Measurements from ENCODE around the gene EFTUD2. TPM values are rescaled to one million over a fixed set of nuclear protein-coding genes. Genes with fewer than 3 reads are reported as not detected.

The EFTUD2 gene
- total and polyA plus RNA-seq, 2 of the 8 experiments (the other 6 are each of a cell fraction or from before 2014, with no cell fraction given), result 118 to 195 TPM

DNA sequence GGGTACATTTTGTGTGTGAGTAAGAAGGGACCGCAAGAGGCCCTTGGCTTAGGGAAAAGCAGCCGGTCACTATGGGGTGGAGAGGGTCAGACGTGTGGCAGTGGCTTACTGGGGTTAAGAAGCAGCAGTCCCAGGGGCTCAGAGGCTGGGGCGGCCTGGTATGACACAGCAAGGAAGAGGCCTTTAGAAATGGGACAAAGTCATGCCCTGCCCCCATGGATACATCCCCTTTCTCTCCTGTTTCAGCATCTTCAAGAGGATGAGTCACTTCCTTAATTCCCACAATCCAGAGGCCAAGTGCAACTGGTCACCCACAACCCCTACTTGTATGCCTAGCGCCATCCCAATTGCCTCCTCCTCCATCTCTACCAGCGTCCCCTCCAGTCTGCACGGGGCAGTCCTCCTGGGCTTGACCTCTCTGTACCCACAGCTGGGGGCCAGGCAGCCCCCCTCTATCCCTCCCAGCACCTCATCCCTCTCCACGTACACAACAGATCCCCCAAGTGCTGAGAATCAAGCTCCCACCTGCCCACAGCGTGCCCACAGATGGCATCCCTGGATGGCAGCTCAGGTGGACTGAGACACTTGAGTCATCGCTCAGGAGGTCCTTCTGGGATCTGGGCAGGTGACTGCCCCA lies 6.9 kb upstream of the EFTUD2 start:
- DNase-seq (ENCODE audit: low read depth in 1 of 2, low spot score in 2 of 2) (no peak), FAIRE-seq (no peak)
- Histone ChIP-seq H4K91ac (replicated peaks; ENCODE audit: insufficient read length, low read length) (no peak overlapping the region), H3K9ac (replicated peaks in 1 of 4; ENCODE audit: extremely low read depth in 1 of 4, low read depth in 3 of 4, low read length in 3 of 4) (no peak overlapping the region), H3K4me1 (replicated peaks in 1 of 4; ENCODE audit: control insufficient read depth in 3 of 4, insufficient read depth in 4 of 4, low read length in 3 of 4) (peaks cover 0 to 5% (median 0%) of the 10 kb centered on the region in 4 experiments; a peak in 3 of 7 replicates), H3K4ac (replicated peaks; ENCODE audit: insufficient read length, low read depth, low read length) (no peak overlapping the region), H2BK15ac (ENCODE audit: low read length) (no peak overlapping the region), H3K4me2 (ENCODE audit: insufficient read depth in 1 of 2, low read depth in 2 of 2, low read length in 2 of 2) (no peak overlapping the region), H3K36me3 (ENCODE audit: control insufficient read depth in 2 of 4, insufficient read depth in 4 of 4, low read length in 3 of 4) (no peaks in the 10 kb centered on the region), H3K23ac (ENCODE audit: insufficient read length) (no peak overlapping the region), H4K20me1 (replicated peaks in 1 of 2; ENCODE audit: control insufficient read depth in 1 of 2, insufficient read depth in 2 of 2, low read length in 2 of 2) (no peaks in the 10 kb centered on the region), H3K27ac (ENCODE audit: low read depth, low read length) (no peak overlapping the region), H3K79me2 (ENCODE audit: control insufficient read depth in 1 of 2, insufficient read depth in 2 of 2, low read length in 2 of 2) (no peaks in the 10 kb centered on the region), H2BK120ac (replicated peaks; ENCODE audit: low read depth, low read length) (no peak overlapping the region), H3K27me3 (replicated peaks in 1 of 4; ENCODE audit: control insufficient read depth in 3 of 4, extremely low read depth in 1 of 4, insufficient read depth in 3 of 4, low read length in 3 of 4) (peaks cover 0 to 2% (median 0%) of the 10 kb centered on the region in 4 experiments; a peak in 3 of 7 replicates), H3K56ac (replicated peaks; ENCODE audit: insufficient read length, low read depth, low read length) (no peak overlapping the region), H2BK20ac (ENCODE audit: low read length) (no peak overlapping the region), H4K5ac (ENCODE audit: insufficient read length, low read depth, low read length) (no peak overlapping the region), H2AFZ (ENCODE audit: low read length) (no peak overlapping the region), H3K23me2 (ENCODE audit: low read depth, low read length) (no peaks in the 10 kb centered on the region), H4K8ac (ENCODE audit: extremely low read depth, insufficient read depth, low read length) (0 out of 2 replicates have a peak overlapping the region, but pooled peaks have one; percentile 26), H2BK12ac (ENCODE audit: low read depth, low read length) (0 out of 2 replicates have a peak overlapping the region, but pooled peaks have one; percentile 39), H3K4me3 (ENCODE audit: extremely low read depth in 1 of 4, insufficient read depth in 2 of 4, low read depth in 3 of 4, low read length in 4 of 4) (no peak overlapping the region), H3K18ac (ENCODE audit: extremely low read depth, low read length) (no peak overlapping the region), H2AK5ac (ENCODE audit: low read depth, low read length) (0 out of 2 replicates have a peak overlapping the region, but pooled peaks have one; percentile 48), H3K79me1 (ENCODE audit: low read depth, low read length) (no peaks in the 10 kb centered on the region), H2BK5ac (ENCODE audit: low read depth, low read length) (no peak overlapping the region), H3K9me3 (ENCODE audit: insufficient read depth in 2 of 2, low read depth in 1 of 2, low read length in 1 of 2) (no peaks in the 10 kb centered on the region), H3K14ac (ENCODE audit: insufficient read length) (no peak overlapping the region)
- POLR2A ChIA-PET (ENCODE audit: partially characterized antibody), result interaction anchor here (0.6 to 1.5 kb wide), 3 partner anchors 7 to 134 kb away, joined by 3 to 5 read pairs (median 3); no protein-coding TSS in a partner anchor
- TF ChIP-seq KDM5A (IDR thresholded peaks at IDR 0.05; ENCODE audit: low read length) (no peak), RXRA (IDR thresholded peaks at IDR 0.05; ENCODE audit: insufficient read depth, low read depth, low read length) (no peak), SRF (IDR thresholded peaks at IDR 0.05; ENCODE audit: low read depth, low read length) (no peak), EZH2 (IDR thresholded peaks at IDR 0.05; ENCODE audit: low read depth, low read length, severe bottlenecking) (no peak), JUND (IDR thresholded peaks at IDR 0.05; ENCODE audit: low read length) (no peak), SUZ12 (IDR thresholded peaks at IDR 0.05; ENCODE audit: low read length) (no peak), SP4 (IDR thresholded peaks at IDR 0.05; ENCODE audit: low read length) (no peak)
- 75% methylated on average over 10 of the region's 10 CpGs; no CpG with 5 or more reads in 1 of the 2 experiments for WGBS, 2 experiments (ENCODE audit: extremely low coverage in 1 of 2, insufficient coverage in 1 of 2, insufficient read length in 1 of 2, insufficient replicate concordance in 2 of 2, low coverage in 1 of 2, low lambda C conversion rate in 2 of 2, missing lambda C conversion rate in 1 of 2)
- CTCF ChIA-PET (ENCODE audit: partially characterized antibody), result no interaction called here
